Measurements from ENCODE around the gene USP32. TPM values are rescaled to one million over a fixed set of nuclear protein-coding genes. Genes with fewer than 3 reads are reported as not detected.
"Not testable (repeated sequence)": the region's sequence is repeated elsewhere in the genome, so short reads cannot be mapped to it uniquely, and the experiment has no call there.

USP32 gene
- total RNA-seq, 2 experiments from 2014 or later, result 31.7 to 34.0 TPM

GRCh38 chr17:60215895-60216294 lies 176.0 kb downstream of the USP32 start:
- H3K36me3 Mint-ChIP-seq (ENCODE audit: low read depth); H3K27ac Mint-ChIP-seq; H3K4me1 Mint-ChIP-seq; POLR2A ChIA-PET; DNase-seq; H3K9me3 Mint-ChIP-seq; H3K4me3 Mint-ChIP-seq; CTCF ChIA-PET; H3K27me3 Mint-ChIP-seq: not testable (repeated sequence)

GRCh38 chr17:60211282-60211681 lies 180.7 kb downstream of the USP32 start:
- H3K36me3 Mint-ChIP-seq (ENCODE audit: low read depth); H3K9me3 Mint-ChIP-seq; H3K4me1 Mint-ChIP-seq; H3K27ac Mint-ChIP-seq; DNase-seq; CTCF ChIA-PET; POLR2A ChIA-PET; H3K4me3 Mint-ChIP-seq; H3K27me3 Mint-ChIP-seq: not testable (repeated sequence)

GRCh38 chr17:60208302-60208701 lies 183.6 kb downstream of the USP32 start:
- H3K4me3 Mint-ChIP-seq; H3K27ac Mint-ChIP-seq; POLR2A ChIA-PET; H3K9me3 Mint-ChIP-seq; DNase-seq; H3K4me1 Mint-ChIP-seq; H3K36me3 Mint-ChIP-seq (ENCODE audit: low read depth); H3K27me3 Mint-ChIP-seq; CTCF ChIA-PET: not testable (repeated sequence)

GRCh38 chr17:60205782-60206181 lies 186.2 kb downstream of the USP32 start:
- DNase-seq; H3K36me3 Mint-ChIP-seq (ENCODE audit: low read depth); POLR2A ChIA-PET; H3K27ac Mint-ChIP-seq; H3K4me3 Mint-ChIP-seq; H3K27me3 Mint-ChIP-seq; H3K9me3 Mint-ChIP-seq; CTCF ChIA-PET; H3K4me1 Mint-ChIP-seq: not testable (repeated sequence)

GRCh38 chr17:60198630-60199029 lies 193.3 kb downstream of the USP32 start:
- peaks cover 26% of the 10 kb centered on the region for H3K36me3 Mint-ChIP-seq (ENCODE audit: low read depth)
- H3K27me3 Mint-ChIP-seq, POLR2A ChIA-PET, CTCF ChIA-PET, H3K9me3 Mint-ChIP-seq, H3K27ac Mint-ChIP-seq, H3K4me1 Mint-ChIP-seq, H3K4me3 Mint-ChIP-seq, DNase-seq: not testable (repeated sequence)

- H3K9me3 Mint-ChIP-seq, POLR2A ChIA-PET, H3K4me1 Mint-ChIP-seq, H3K27ac Mint-ChIP-seq, CTCF ChIA-PET, H3K4me3 Mint-ChIP-seq, DNase-seq, H3K27me3 Mint-ChIP-seq: not testable (repeated sequence)
- peaks cover 41% of the 10 kb centered on the region for H3K36me3 Mint-ChIP-seq (ENCODE audit: low read depth)
These were observed 197.8 kb downstream of the USP32 start for GRCh38 chr17:60194141-60194540.

GRCh38 chr17:60193482-60193881 lies 198.5 kb downstream of the USP32 start:
- no peak for DNase-seq
- no peak overlapping the region for H3K4me3 Mint-ChIP-seq
- ChIA-PET POLR2A (no interaction called here), CTCF (interaction anchor here (0.8 kb wide), 1 partner anchor 29 kb away, joined by 3 read pairs; no protein-coding TSS in a partner anchor)
- peaks cover 44% of the 10 kb centered on the region for H3K36me3 Mint-ChIP-seq (ENCODE audit: low read depth)
- no peak overlapping the region for H3K27ac Mint-ChIP-seq
- no peaks in the 10 kb centered on the region for H3K27me3 Mint-ChIP-seq
- no peaks in the 10 kb centered on the region for H3K4me1 Mint-ChIP-seq
- H3K9me3 Mint-ChIP-seq, result no peaks in the 10 kb centered on the region

GRCh38 chr17:60193032-60193431 lies 198.9 kb downstream of the USP32 start:
- POLR2A ChIA-PET, H3K27ac Mint-ChIP-seq, H3K4me3 Mint-ChIP-seq: not testable (repeated sequence)

GRCh38 chr17:60190032-60190431 lies 201.9 kb downstream of the USP32 start:
- H3K9me3 Mint-ChIP-seq, H3K4me3 Mint-ChIP-seq, H3K4me1 Mint-ChIP-seq, CTCF ChIA-PET, POLR2A ChIA-PET, H3K27ac Mint-ChIP-seq, DNase-seq, H3K27me3 Mint-ChIP-seq: not testable (repeated sequence)
- H3K36me3 Mint-ChIP-seq (ENCODE audit: low read depth), result peaks cover 27% of the 10 kb centered on the region

More at GRCh38 chr17:60193032-60193431, 198.9 kb downstream of the USP32 start:
- not testable (repeated sequence) for H3K27me3 Mint-ChIP-seq, DNase-seq, H3K9me3 Mint-ChIP-seq, H3K4me1 Mint-ChIP-seq
- peaks cover 41% of the 10 kb centered on the region for H3K36me3 Mint-ChIP-seq (ENCODE audit: low read depth)
- CTCF ChIA-PET, result interaction anchor here (0.8 kb wide), 1 partner anchor 29 kb away, joined by 3 read pairs; no protein-coding TSS in a partner anchor

GRCh38 chr17:60188759-60189158 lies 203.2 kb downstream of the USP32 start:
- Mint-ChIP-seq H3K9me3 (no peaks in the 10 kb centered on the region), H3K36me3 (ENCODE audit: low read depth) (peaks cover 18% of the 10 kb centered on the region), H3K4me1 (peaks cover 1% of the 10 kb centered on the region), H3K4me3 (no peak overlapping the region), H3K27ac (no peak overlapping the region), H3K27me3 (no peaks in the 10 kb centered on the region)
- CTCF ChIA-PET, result no interaction called here
- POLR2A ChIA-PET, result no interaction called here
- DNase-seq, result no peak

GRCh38 chr17:60186846-60187745 lies 204.8 kb downstream of the USP32 start:
- POLR2A ChIA-PET, H3K4me1 Mint-ChIP-seq, DNase-seq, H3K4me3 Mint-ChIP-seq, H3K27me3 Mint-ChIP-seq, H3K27ac Mint-ChIP-seq, H3K9me3 Mint-ChIP-seq: not testable (repeated sequence)
- H3K36me3 Mint-ChIP-seq (ENCODE audit: low read depth), result peaks cover 21% of the 10 kb centered on the region
- CTCF ChIA-PET, result interaction anchor here (1.0 kb wide), 1 partner anchor 232 kb away, joined by 3 read pairs; no protein-coding TSS in a partner anchor

GRCh38 chr17:60186372-60186771 lies 205.6 kb downstream of the USP32 start:
- POLR2A ChIA-PET, H3K27ac Mint-ChIP-seq, CTCF ChIA-PET, H3K9me3 Mint-ChIP-seq, H3K27me3 Mint-ChIP-seq, DNase-seq, H3K4me3 Mint-ChIP-seq, H3K4me1 Mint-ChIP-seq: not testable (repeated sequence)
- H3K36me3 Mint-ChIP-seq (ENCODE audit: low read depth), result peaks cover 19% of the 10 kb centered on the region

GRCh38 chr17:60180380-60180779 lies 211.6 kb downstream of the USP32 start:
- H3K36me3 Mint-ChIP-seq (ENCODE audit: low read depth), result peaks cover 11% of the 10 kb centered on the region
- H3K27ac Mint-ChIP-seq, H3K9me3 Mint-ChIP-seq, POLR2A ChIA-PET, CTCF ChIA-PET, DNase-seq, H3K4me3 Mint-ChIP-seq, H3K4me1 Mint-ChIP-seq, H3K27me3 Mint-ChIP-seq: not testable (repeated sequence)

GRCh38 chr17:60178180-60178579 lies 213.8 kb downstream of the USP32 start:
- CTCF ChIA-PET; H3K36me3 Mint-ChIP-seq (ENCODE audit: low read depth); POLR2A ChIA-PET; H3K9me3 Mint-ChIP-seq; H3K4me3 Mint-ChIP-seq; H3K27me3 Mint-ChIP-seq; H3K4me1 Mint-ChIP-seq; H3K27ac Mint-ChIP-seq; DNase-seq: not testable (repeated sequence)

Data from activated CD4-positive, alpha-beta T cell treated with anti-CD3 and anti-CD28 coated beads, Interleukin-2, amount 10 ng/mL, durations not matched to agents 7 days and 5 days (primary cell).